ENCODE data around the gene OLFML3.

OLFML3 gene

GRCh38 chr1:113978863-113979702 is at the start of gene OLFML3:
Gene OLFML3, plus strand, starts transcription at chr1:113979474. Its CDS starts 43 bp downstream, at chr1:113979517.
- peak; percentile 73 for DNase-seq (ENCODE audit: low spot score)
- H3K27ac ChIP-seq (ENCODE audit: poor library complexity, severe bottlenecking), result peak within 1 kb of the TSS; percentile 52
- ATAC-seq (ENCODE audit: low read depth), result peak; percentile 91
- peaks cover 8% of the 10 kb centered on the region for H3K36me3 ChIP-seq (ENCODE audit: low read depth)
- H3K4me3 ChIP-seq (ENCODE audit: severe bottlenecking), result no peak within 1 kb of the TSS
- peaks cover 9% of the 10 kb centered on the region for H3K4me1 ChIP-seq (ENCODE audit: insufficient read depth, poor library complexity, severe bottlenecking)
- H3K9me3 ChIP-seq (ENCODE audit: severe bottlenecking), result no peaks in the 10 kb centered on the region
- H3K27me3 ChIP-seq (ENCODE audit: insufficient read depth, poor library complexity, severe bottlenecking), result no peaks in the 10 kb centered on the region
- peak; percentile 87 for TF ChIP-seq CTCF (IDR thresholded peaks at IDR 0.05; ENCODE audit: poor library complexity, severe bottlenecking)

- peaks cover 16% of the 10 kb centered on the region for H3K4me1 ChIP-seq (ENCODE audit: insufficient read depth, poor library complexity, severe bottlenecking)
- H3K27me3 ChIP-seq (ENCODE audit: insufficient read depth, poor library complexity, severe bottlenecking), result no peaks in the 10 kb centered on the region
- ATAC-seq (ENCODE audit: low read depth), result peak; percentile 45
- peak; percentile 34 for TF ChIP-seq CTCF (IDR thresholded peaks at IDR 0.05; ENCODE audit: poor library complexity, severe bottlenecking)
- H3K9me3 ChIP-seq (ENCODE audit: severe bottlenecking), result no peaks in the 10 kb centered on the region
- no peaks in the 10 kb centered on the region for H3K36me3 ChIP-seq (ENCODE audit: low read depth)
- H3K27ac ChIP-seq (ENCODE audit: poor library complexity, severe bottlenecking), result peak overlapping the region; percentile 46
- peak overlapping the region; percentile 84 for H3K4me3 ChIP-seq (ENCODE audit: severe bottlenecking)
- DNase-seq (ENCODE audit: low spot score), result no peak
Measured at GRCh38 chr1:113929750-113930498, 49.4 kb upstream of the OLFML3 start.

GRCh38 chr1:113930499-113931161 is 48.6 kb upstream of the OLFML3 start:
- TF ChIP-seq CTCF (IDR thresholded peaks at IDR 0.05; ENCODE audit: poor library complexity, severe bottlenecking), result no peak
- DNase-seq (ENCODE audit: low spot score), result no peak
- Histone ChIP-seq H3K9me3 (ENCODE audit: severe bottlenecking) (no peaks in the 10 kb centered on the region), H3K36me3 (ENCODE audit: low read depth) (no peaks in the 10 kb centered on the region), H3K4me3 (ENCODE audit: severe bottlenecking) (peak overlapping the region; percentile 84), H3K27me3 (ENCODE audit: insufficient read depth, poor library complexity, severe bottlenecking) (no peaks in the 10 kb centered on the region), H3K27ac (ENCODE audit: poor library complexity, severe bottlenecking) (peak overlapping the region; percentile 46), H3K4me1 (ENCODE audit: insufficient read depth, poor library complexity, severe bottlenecking) (peaks cover 16% of the 10 kb centered on the region)
- peak; percentile 27; the same call in 1 of the 3 replicates for ATAC-seq (ENCODE audit: low read depth)

- Histone ChIP-seq H3K36me3 (ENCODE audit: low read depth) (no peaks in the 10 kb centered on the region), H3K27ac (ENCODE audit: poor library complexity, severe bottlenecking) (peak overlapping the region; percentile 46), H3K4me3 (ENCODE audit: severe bottlenecking) (no peak overlapping the region), H3K27me3 (ENCODE audit: insufficient read depth, poor library complexity, severe bottlenecking) (no peaks in the 10 kb centered on the region), H3K4me1 (ENCODE audit: insufficient read depth, poor library complexity, severe bottlenecking) (peaks cover 16% of the 10 kb centered on the region), H3K9me3 (ENCODE audit: severe bottlenecking) (no peaks in the 10 kb centered on the region)
- ATAC-seq (ENCODE audit: low read depth) (no peak), DNase-seq (ENCODE audit: low spot score) (no peak)
- no peak for TF ChIP-seq CTCF (IDR thresholded peaks at IDR 0.05; ENCODE audit: poor library complexity, severe bottlenecking)
Measured at GRCh38 chr1:113931451-113931851, 47.8 kb upstream of the OLFML3 start.
